Measurements from ENCODE around the gene TACO1. TPM values are rescaled to one million over a fixed set of nuclear protein-coding genes. Genes with fewer than 3 reads are reported as not detected.

Gene TACO1
- total RNA-seq, 1 donor from 2014 or later: 18.0 TPM

DNA sequence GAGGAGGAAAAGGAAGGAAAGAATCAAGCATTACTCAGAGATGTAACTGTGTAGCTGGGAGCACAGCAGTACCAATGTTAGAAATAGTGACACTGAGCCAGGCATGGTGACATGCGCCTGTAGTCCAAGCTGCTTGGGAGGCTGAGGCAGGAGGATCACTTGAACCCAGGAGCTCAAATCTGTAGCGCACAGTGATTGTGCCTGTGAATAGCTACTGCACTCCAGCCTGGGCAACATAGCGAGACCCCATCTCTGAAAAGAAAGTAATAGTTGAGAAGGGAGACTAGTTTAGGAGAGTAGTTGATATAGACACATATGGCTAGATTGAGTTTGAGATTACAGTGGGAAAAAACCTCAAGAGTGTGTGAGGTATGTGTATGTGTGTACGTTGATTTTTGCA is 39.3 kb downstream of the TACO1 start:
- ATAC-seq: no peak

DNA sequence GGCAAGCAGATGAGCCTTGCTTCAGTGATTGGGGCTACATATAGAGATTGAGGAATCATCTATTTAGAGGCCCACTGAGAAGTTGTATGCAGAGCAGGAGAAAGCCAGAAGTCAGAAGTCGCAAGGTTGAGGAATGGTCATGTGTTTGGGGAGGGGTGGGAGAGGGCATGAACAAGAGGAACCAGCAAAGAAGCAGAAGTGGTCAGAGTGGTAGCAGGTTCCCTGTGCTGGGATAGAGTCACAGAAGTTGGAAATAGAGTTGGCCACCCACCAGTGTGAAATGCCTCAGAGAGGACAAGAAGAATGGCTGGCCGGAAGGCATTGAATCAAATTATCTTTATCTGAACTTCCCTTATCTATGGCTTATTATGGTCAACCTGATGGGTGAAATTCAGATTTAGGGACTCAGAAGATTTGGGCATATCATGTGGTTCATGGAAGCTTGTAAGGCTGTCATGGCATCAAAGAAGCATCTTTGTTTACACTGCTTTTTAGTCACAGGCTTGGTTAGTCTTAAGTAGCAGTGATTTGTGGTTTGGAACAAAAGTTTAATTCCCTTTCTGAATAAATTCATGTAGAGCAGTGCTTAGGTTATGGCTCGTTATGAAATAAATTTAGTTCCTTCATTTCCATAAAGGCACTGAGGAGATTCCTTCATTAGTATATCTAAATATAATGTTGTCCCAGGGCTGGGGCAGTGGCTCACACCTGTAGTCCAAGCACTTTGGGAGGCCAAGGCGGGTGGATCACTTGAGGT is 41.2 kb downstream of the TACO1 start:
- ATAC-seq: no peak

DNA sequence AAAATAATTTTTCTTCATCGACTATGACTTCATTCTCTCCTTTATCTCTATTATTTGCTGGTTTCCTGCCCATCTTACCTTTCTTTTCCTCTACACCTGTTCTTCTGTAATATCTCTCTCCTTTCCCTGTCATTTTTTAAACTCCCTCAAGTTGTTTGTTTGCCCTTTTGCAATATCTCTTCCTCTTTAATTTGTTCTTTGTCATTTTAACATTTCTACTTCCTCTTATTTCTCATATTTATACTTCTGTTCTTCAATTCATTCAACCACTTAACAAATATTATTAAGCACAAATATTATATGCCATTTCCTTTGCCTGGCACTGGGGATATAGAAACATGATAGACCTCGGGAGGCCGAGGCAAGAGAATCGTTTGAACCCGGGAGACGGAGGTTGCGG is 44.2 kb downstream of the TACO1 start:
- no peak for ATAC-seq

DNA sequence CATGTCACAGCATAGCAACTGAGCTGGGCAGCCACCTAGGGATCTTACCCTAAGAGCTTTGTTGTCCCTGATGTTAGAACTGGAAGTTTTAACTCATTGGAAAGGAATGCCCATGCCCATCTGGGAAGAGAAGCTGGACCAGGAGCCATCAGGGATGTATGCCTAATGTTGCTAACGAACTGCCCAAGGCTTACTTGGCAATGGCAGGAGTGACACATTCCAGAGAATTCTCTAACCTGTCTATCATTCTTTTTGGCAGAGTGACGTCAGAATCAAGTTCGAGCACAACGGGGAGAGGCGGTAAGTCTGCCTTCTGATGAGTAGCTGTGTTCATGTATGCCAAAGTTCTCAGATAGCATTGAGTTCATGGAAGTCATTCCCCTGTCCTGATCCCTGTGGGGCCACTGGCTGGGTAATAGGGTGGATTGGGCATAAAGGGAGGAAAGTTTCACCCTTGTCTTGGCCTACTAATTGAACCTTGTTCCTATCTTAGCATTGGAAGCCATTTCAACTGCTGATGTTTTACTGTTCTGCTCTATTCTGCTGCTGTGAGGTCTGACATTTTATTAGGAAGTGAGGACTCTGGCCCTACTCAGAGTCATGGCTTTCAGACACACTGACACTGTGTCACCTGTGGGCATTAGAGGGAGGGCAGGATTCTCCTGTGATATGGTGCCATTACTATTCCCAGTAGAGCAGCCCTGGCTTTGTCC is 45.2 kb downstream of the TACO1 start:
- ATAC-seq: peak; percentile 85

DNA sequence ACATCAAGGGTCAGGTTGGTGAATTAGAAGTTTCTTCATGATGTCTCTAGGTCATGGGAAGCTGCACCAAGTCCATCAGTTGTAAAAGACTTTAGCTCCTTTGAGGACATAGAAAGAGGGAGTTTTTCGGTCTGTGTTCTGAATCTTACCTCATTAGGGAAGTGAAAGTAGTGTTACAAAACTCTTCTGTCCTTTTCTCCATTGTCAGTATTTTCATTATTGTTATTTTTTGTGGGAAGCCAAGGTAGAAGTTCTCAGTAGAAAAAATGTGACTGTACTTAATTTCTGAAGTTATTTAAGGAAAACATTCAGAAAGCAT is 45.8 kb downstream of the TACO1 start:
- ATAC-seq: peak; percentile 16

DNA sequence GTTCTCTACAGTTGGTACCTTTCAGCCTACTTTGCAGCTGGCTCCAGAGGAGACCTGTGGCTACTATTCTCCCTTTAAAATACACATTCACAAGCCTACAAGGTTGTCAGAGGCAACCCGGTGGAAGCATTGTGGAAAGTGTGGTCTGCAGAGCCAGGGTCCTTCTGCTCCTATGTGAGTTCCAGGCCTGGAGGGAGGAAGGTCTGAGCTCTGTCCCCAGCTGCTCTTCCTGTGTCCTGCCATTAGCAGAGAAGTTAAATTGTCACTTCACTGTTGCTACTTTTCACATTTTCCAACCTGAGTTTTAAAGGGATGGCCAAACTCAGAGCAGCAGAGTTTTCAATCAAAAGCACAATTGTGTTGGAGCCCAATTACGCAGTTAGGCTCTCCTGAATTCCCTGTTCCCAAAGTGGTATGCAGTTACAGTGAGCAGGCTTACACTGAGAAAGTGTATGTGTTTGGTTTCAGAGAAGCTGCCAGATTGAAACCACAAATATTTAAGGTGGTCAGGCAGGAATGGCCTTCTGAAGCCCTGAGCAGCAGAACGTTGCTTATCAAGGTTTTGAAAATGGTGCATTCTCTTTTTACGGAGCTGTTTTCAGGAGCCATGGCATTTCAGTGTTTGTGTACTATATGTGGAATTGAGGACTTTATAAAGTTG is 46.5 kb downstream of the TACO1 start:
- no peak for ATAC-seq

DNA sequence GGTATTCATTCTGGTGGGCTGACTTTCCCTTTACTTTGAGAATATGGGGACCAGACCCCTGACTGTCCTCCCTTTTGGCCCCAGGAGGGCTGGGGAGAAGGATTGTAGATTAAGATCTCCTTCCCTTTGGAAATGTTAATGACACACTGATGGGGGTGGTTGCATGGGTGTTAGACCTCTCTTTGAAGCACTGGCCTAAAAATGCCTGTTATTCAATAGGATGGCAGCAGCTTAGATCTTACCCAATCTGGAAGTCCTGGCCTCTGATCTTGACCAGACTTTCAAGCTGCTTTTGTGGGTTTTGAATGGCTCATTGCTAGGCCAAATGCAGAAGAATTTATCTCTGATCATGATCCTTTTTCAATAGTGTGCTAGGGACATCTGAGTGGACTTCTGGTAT is 47.2 kb downstream of the TACO1 start:
- no peak for ATAC-seq

DNA sequence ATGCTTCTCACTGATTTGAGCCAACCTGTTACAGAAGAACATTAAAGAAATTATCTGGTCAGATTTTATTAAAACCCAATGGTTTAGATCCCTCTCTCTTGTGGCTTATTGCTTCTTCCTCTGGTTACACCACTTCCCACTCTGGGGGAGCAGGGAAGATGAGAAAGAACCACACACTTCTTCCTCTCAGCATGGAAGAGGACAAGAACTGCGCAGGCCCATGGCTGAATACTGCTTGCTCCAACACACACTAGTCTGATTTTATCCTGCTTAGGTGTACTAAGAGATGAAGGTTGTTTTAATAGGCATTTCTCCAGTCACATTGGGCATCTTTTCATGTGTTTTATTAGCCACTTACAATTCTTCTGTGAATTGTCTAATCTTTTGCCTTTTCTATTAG is 49.1 kb downstream of the TACO1 start:
- ATAC-seq: no peak

DNA sequence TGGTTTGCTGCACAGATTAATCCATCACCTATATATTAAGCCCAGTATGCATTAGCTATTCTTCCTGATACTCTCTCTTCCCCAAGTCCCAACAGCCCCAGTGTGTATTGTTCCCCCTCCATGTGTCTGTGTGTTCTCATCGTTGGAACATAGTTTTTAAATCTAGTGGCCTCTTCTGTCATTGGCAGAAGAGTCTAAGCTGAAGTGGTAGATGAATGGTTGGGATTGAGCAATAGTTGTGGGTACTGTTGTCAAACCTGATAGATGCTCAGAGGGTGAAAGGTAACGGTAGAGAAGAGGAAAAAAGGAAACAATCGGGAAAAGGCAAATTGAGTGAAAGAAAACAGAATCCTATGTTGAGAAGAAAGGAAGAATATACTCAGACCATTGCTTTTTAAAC is 51.4 kb downstream of the TACO1 start:
- no peak for ATAC-seq

DNA sequence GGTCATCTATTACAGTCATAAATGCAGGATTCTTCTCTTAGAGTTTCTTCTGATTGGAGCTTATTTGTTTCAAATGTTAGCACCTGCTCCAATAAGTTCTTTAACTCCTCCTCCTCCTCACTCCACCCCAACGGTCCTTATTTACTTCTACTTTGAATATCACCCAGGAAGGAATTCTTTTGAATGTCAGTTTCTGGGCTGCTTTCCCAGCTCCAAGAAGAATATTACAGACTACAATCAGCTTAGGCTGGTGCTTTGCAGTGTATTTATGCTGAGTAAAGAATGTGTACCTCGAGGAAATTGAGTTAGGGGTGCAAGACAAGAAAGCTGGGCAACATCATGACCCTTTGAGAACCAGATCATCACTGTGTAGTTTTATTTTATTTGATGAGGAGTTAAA is 52.4 kb downstream of the TACO1 start:
- ATAC-seq: no peak

DNA sequence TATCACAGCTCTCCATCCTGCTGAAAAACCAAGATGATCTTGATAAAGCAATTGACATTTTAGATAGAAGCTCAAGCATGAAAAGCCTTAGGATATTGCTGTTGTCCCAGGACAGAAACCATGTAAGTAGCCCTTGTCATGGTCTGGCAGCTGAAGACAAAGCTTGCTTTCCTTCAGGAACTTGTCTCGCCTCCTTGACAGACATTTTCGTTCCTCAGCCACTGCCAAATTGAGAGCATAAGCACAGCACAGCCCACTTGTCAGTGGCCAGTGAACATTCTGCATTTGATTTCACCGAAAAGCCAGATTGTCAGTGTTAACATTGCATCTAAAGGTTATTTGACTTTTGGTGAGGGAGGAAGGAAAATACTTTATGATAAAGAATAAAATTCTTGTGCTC is 57.1 kb downstream of the TACO1 start:
- no peak for ATAC-seq

Other genes starting within 250 kb of the TACO1 start
- 39.7 TPM for gene CYB561, start 154.6 kb upstream of the TACO1 start, total RNA-seq
- gene ACE, start 123.8 kb upstream of the TACO1 start, total RNA-seq: 1.9 TPM
- gene KCNH6, start 77.5 kb upstream of the TACO1 start, total RNA-seq: not detected
- 38.4 TPM for gene DCAF7, start 50.4 kb upstream of the TACO1 start, total RNA-seq
- 9.2 TPM for gene MAP3K3, start 21.5 kb downstream of the TACO1 start, total RNA-seq
- gene LIMD2, start 99.2 kb downstream of the TACO1 start, total RNA-seq: 2.8 TPM
- gene STRADA, start 140.9 kb downstream of the TACO1 start, total RNA-seq: 22.2 TPM
- gene CCDC47, start 172.7 kb downstream of the TACO1 start, total RNA-seq: 50.6 TPM
- gene DDX42, start 173.3 kb downstream of the TACO1 start, total RNA-seq: 56.1 TPM
- 102 TPM for gene PSMC5, start 226.5 kb downstream of the TACO1 start, total RNA-seq
- gene FTSJ3, start 226.8 kb downstream of the TACO1 start, total RNA-seq: 18.7 TPM
- 68.3 TPM for gene SMARCD2, start 241.8 kb downstream of the TACO1 start, total RNA-seq